Neutrophil (primary cell): ENCODE results near the gene CHAF1B.

Experiments
- H3K27ac ChIP-seq: fragments of 200-600 bp; sonication (generic); 2 replicates; pipeline ENCODE4 v1.5.1; 2016; ENCODE audit warnings: mild to moderate bottlenecking, moderate library complexity
- H3K27me3 ChIP-seq: fragments of 200-600 bp; sonication (generic); 2 replicates; pipeline ENCODE4 v1.6.0; 2016; ENCODE audit warnings: mild to moderate bottlenecking
- H3K36me3 ChIP-seq: fragments of 200-600 bp; sonication (generic); 2 replicates; pipeline ENCODE4 v1.5.1; 2017
- H3K4me1 ChIP-seq, 2 experiments: fragments of 200-600 bp in 1 of 2; sonication (generic) in 1 of 2; 1 replicate in 1 of 2; 2 replicates in 1 of 2; pipeline versions ENCODE4 v1.5.1 to v1.6.1; 2013 to 2016; ENCODE audit warnings: low read depth in 1 of 2, low read length in 1 of 2, mild to moderate bottlenecking in 1 of 2, moderate library complexity in 1 of 2; ENCODE audit not compliant: control insufficient read depth in 1 of 2, insufficient read depth in 1 of 2
- H3K4me3 ChIP-seq, 2 experiments: fragments of 200-600 bp in 1 of 2; sonication (generic) in 1 of 2; 1 replicate in 1 of 2; 2 replicates in 1 of 2; pipeline ENCODE4 v1.5.1; 2013 to 2016; ENCODE audit warnings: low read depth in 1 of 2, low read length in 1 of 2, mild to moderate bottlenecking in 1 of 2, moderate library complexity in 1 of 2
- H3K9me3 ChIP-seq: fragments of 200-600 bp; sonication (generic); 2 replicates; pipeline ENCODE4 v1.5.1; 2016
- TF ChIP-seq, protein P1 (sequence below): fragments of 200-600 bp; sonication (generic); IDR thresholded peaks from 2 replicates; pipeline ENCODE4 v1.5.1; 2016; ENCODE audit warnings: antibody characterized with exemption

Gene CHAF1B

GRCh38 chr21:36430841-36431240, 45.6 kb downstream of the CHAF1B start:
- H3K27me3 ChIP-seq = peaks cover 49% of the 10 kb centered on the region
- no peaks in the 10 kb centered on the region for H3K9me3 ChIP-seq
- H3K36me3 ChIP-seq = no peaks in the 10 kb centered on the region
- no peak overlapping the region for H3K27ac ChIP-seq
- H3K4me1 ChIP-seq = peaks cover 4 to 5% of the 10 kb centered on the region in 2 experiments
- H3K4me3 ChIP-seq = no peak overlapping the region
- TF ChIP-seq, protein P1, sequence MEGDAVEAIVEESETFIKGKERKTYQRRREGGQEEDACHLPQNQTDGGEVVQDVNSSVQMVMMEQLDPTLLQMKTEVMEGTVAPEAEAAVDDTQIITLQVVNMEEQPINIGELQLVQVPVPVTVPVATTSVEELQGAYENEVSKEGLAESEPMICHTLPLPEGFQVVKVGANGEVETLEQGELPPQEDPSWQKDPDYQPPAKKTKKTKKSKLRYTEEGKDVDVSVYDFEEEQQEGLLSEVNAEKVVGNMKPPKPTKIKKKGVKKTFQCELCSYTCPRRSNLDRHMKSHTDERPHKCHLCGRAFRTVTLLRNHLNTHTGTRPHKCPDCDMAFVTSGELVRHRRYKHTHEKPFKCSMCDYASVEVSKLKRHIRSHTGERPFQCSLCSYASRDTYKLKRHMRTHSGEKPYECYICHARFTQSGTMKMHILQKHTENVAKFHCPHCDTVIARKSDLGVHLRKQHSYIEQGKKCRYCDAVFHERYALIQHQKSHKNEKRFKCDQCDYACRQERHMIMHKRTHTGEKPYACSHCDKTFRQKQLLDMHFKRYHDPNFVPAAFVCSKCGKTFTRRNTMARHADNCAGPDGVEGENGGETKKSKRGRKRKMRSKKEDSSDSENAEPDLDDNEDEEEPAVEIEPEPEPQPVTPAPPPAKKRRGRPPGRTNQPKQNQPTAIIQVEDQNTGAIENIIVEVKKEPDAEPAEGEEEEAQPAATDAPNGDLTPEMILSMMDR = no peak

GRCh38 chr21:36431252-36431651, 46.1 kb downstream of the CHAF1B start:
- Histone ChIP-seq H3K4me1 (peaks cover 4 to 5% of the 10 kb centered on the region in 2 experiments), H3K27me3 (peaks cover 49% of the 10 kb centered on the region), H3K36me3 (no peaks in the 10 kb centered on the region), H3K4me3 (no peak overlapping the region), H3K9me3 (no peaks in the 10 kb centered on the region), H3K27ac (no peak overlapping the region)
- TF ChIP-seq, protein P1 = no peak

DNA sequence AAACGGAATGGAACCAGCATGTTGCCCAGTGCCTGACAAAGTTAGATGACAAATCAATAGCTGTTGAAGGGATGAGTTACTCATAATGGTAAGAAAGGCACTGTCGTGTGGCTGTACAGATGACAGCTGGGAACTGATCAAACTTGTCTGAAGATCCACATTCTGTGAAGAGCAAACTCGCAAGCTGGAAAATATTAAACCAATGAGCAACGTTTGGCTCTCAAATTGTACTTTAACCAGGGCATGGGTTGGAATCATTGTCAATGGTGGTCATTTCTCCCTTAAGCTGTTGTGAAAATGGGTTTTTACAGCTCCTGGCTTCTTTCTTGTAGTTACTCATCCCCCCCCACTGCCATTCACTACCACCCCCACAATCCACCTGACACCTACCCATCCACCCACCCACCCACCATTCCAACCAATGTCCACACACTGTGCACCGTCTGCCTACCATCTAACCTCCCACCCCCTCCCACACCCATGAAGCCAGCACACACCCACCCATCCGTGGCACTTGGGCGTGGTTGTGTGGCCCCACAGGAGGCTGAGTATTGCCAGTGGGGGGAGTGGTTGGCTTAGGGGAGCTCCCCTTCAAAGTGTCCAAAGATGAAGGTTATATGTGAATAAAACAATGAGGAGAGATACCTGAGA, 48.0 kb downstream of the CHAF1B start:
- TF ChIP-seq, protein P1 = no peak
- Histone ChIP-seq H3K27me3 (peaks cover 49% of the 10 kb centered on the region), H3K9me3 (no peaks in the 10 kb centered on the region), H3K36me3 (no peaks in the 10 kb centered on the region), H3K4me3 (no peak overlapping the region), H3K4me1 (peaks cover 4 to 11% of the 10 kb centered on the region in 2 experiments), H3K27ac (no peak overlapping the region)

GRCh38 chr21:36434144-36434543, 49.0 kb downstream of the CHAF1B start:
- TF ChIP-seq, protein P1 = no peak
- no peaks in the 10 kb centered on the region for H3K36me3 ChIP-seq
- H3K27ac ChIP-seq = no peak overlapping the region
- H3K4me3 ChIP-seq = no peak overlapping the region
- H3K4me1 ChIP-seq = peaks cover 4 to 11% of the 10 kb centered on the region in 2 experiments
- no peaks in the 10 kb centered on the region for H3K9me3 ChIP-seq
- H3K27me3 ChIP-seq = peaks cover 40% of the 10 kb centered on the region

- TF ChIP-seq, protein P1 = no peak
- no peak overlapping the region for H3K27ac ChIP-seq
These were observed 51.9 kb downstream of the CHAF1B start for GRCh38 chr21:36436829-36437744.

More at GRCh38 chr21:36436829-36437744, 51.9 kb downstream of the CHAF1B start:
- no peaks in the 10 kb centered on the region for H3K36me3 ChIP-seq
- H3K27me3 ChIP-seq = peaks cover 10% of the 10 kb centered on the region
- H3K9me3 ChIP-seq = no peaks in the 10 kb centered on the region
- no peak overlapping the region for H3K4me3 ChIP-seq
- peaks cover 0 to 6% of the 10 kb centered on the region in 2 experiments for H3K4me1 ChIP-seq
